ENCODE measurements around the gene SLC38A9. TPM values are rescaled to one million over a fixed set of nuclear protein-coding genes. Genes with fewer than 3 reads are reported as not detected.

Gene SLC38A9
- total RNA-seq, 4 donors from 2014 or later: 15.0 to 48.6 (median 32.3) TPM

DNA sequence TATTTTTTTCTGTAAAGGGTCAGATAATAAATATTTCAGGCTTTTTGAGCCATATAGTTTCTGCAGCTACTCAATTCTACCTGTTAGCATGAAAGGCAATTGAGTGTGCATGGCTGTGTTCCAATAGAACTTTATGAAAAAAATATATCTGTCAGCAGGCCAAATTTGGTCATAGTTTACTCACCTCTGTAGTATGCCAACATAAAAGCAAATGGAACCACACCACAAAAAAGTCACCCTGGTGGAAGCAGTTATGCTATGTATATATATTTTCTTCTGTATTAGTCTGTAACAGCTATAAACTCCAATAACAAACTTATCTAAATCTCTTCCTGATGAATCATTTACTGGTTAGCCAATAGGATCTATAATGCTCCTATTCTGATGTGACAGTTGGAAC lies 3.4 kb downstream of the SLC38A9 start:
- Histone ChIP-seq H3K36me3 (no peaks in the 10 kb centered on the region), H3K4me3 (no peak overlapping the region), H3K4me1 (peaks cover 7 to 28% (median 13%) of the 10 kb centered on the region in 4 donors), H3K27ac (no peak overlapping the region), H3K9me3 (no peaks in the 10 kb centered on the region), H3K27me3 (no peaks in the 10 kb centered on the region)
- TF ChIP-seq, protein P1, sequence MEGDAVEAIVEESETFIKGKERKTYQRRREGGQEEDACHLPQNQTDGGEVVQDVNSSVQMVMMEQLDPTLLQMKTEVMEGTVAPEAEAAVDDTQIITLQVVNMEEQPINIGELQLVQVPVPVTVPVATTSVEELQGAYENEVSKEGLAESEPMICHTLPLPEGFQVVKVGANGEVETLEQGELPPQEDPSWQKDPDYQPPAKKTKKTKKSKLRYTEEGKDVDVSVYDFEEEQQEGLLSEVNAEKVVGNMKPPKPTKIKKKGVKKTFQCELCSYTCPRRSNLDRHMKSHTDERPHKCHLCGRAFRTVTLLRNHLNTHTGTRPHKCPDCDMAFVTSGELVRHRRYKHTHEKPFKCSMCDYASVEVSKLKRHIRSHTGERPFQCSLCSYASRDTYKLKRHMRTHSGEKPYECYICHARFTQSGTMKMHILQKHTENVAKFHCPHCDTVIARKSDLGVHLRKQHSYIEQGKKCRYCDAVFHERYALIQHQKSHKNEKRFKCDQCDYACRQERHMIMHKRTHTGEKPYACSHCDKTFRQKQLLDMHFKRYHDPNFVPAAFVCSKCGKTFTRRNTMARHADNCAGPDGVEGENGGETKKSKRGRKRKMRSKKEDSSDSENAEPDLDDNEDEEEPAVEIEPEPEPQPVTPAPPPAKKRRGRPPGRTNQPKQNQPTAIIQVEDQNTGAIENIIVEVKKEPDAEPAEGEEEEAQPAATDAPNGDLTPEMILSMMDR (IDR thresholded peaks at IDR 0.05): no peak
- TF ChIP-seq POLR2AphosphoS5 (IDR thresholded peaks at IDR 0.05) (no peak), POLR2A (IDR thresholded peaks at IDR 0.05) (no peak), EP300 (IDR thresholded peaks at IDR 0.05; ENCODE audit: low read depth) (no peak)
- DNase-seq: no peak
- in situ Hi-C loops (cut with MboI; ENCODE audit: low pct_ligation_motif_present in 1 of 4, low pct_unique_long_range_greater_than_20kb in 1 of 4, low sequenced_read_pairs in 3 of 4): loop anchor here in 1 of 4 donors (10.0 to 25.0 kb wide), 2 partner anchors 374 to 546 kb away; partner anchors contain the start of genes CDC20B and GPX8
- intact Hi-C loops (cut with DNase I; ENCODE audit: low total_unique reads): no loop called here

DNA sequence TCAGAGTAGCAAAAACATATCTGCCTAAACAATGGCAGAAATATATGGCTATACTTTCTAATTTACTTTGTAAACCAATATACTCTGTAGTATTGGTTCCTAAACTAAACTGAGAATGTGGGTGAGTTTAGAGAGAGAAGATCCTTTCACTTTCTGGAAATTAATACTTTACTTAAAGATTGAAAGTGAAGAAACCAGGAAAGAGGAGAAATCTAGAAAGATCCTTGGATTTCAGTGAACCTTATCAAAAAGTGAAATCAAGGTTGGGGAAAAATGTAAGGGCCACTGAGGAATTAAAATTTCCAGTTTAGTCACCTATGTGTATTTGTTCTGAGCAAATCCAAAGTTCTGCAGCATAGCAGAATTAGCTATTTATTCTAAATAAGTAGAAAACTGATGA lies 5.9 kb downstream of the SLC38A9 start:
- TF ChIP-seq EP300 (IDR thresholded peaks at IDR 0.05; ENCODE audit: low read depth): no peak
- TF ChIP-seq POLR2A (IDR thresholded peaks at IDR 0.05): no peak
- TF ChIP-seq, protein P1 (IDR thresholded peaks at IDR 0.05): no peak
- no peak for DNase-seq
- Histone ChIP-seq H3K9me3 (no peaks in the 10 kb centered on the region), H3K36me3 (no peaks in the 10 kb centered on the region), H3K4me3 (no peak overlapping the region), H3K27me3 (no peaks in the 10 kb centered on the region), H3K4me1 (peaks cover 3 to 22% (median 4%) of the 10 kb centered on the region in 4 donors), H3K27ac (no peak overlapping the region)
- in situ Hi-C loops (cut with MboI; ENCODE audit: low pct_ligation_motif_present in 1 of 4, low pct_unique_long_range_greater_than_20kb in 1 of 4, low sequenced_read_pairs in 3 of 4) (loop anchor here in 1 of 4 donors (10.0 to 25.0 kb wide), 2 partner anchors 371 to 544 kb away; partner anchors contain the start of genes CDC20B and GPX8), intact Hi-C loops (cut with DNase I; ENCODE audit: low total_unique reads) (no loop called here)

DNA sequence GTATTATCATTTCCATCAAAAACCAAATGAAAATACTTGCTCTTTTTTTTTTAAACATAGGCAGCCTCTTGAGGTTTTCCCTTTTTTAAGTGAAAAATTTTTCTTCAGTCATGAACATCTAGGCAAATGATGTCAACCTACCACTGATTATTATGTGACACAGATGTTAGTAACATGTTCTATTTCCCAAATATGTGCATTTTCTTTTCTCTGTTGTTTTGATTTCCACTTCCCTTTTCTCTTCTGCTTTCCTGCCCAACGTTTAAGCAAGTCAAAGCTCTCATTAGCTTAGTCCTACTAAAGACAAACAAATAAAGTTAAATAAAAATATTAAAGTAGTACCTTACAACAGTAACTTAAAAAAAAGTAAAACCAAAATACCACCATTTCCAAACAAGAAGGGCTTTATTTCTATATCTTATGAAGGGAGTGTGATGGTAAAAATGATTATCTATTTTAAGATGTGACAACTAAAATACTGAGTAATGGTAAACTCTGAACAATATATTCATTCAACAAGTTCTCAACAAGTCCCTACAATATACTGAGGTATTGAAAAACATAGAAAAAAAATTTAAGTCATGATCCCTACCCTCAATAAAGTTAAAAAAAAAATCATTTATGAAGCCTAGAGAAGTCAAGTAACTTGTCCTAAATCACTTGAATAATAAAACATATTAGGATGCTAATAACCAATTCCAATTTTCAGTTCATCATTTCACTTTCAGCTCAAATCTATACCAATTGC lies 9.4 kb downstream of the SLC38A9 start:
- TF ChIP-seq, protein P1 (IDR thresholded peaks at IDR 0.05): no peak
- TF ChIP-seq EP300 (IDR thresholded peaks at IDR 0.05; ENCODE audit: low read depth) (no peak), POLR2AphosphoS5 (IDR thresholded peaks at IDR 0.05) (no peak), POLR2A (IDR thresholded peaks at IDR 0.05) (no peak)
- no peaks in the 10 kb centered on the region for H3K27me3 ChIP-seq
- intact Hi-C loops (cut with DNase I; ENCODE audit: low total_unique reads) (no loop called here), in situ Hi-C loops (cut with MboI; ENCODE audit: low pct_ligation_motif_present in 1 of 4, low pct_unique_long_range_greater_than_20kb in 1 of 4, low sequenced_read_pairs in 3 of 4) (loop anchor here in 1 of 4 donors (10.0 to 25.0 kb wide), 2 partner anchors 368 to 540 kb away; partner anchors contain the start of genes CDC20B and GPX8)
- WGBS, 2 donors (ENCODE audit: low coverage in 1 of 2): 31 to 38% methylated on average over 1 of the region's 1 CpG
- no peak overlapping the region for H3K27ac ChIP-seq
- H3K9me3 ChIP-seq: no peaks in the 10 kb centered on the region
- DNase-seq: no peak
- peaks cover 0 to 18% (median 0%) of the 10 kb centered on the region in 4 donors for H3K4me1 ChIP-seq
- peaks cover 0 to under 1% (median 0%) of the 10 kb centered on the region in 4 donors for H3K36me3 ChIP-seq
- H3K4me3 ChIP-seq: no peak overlapping the region

DNA sequence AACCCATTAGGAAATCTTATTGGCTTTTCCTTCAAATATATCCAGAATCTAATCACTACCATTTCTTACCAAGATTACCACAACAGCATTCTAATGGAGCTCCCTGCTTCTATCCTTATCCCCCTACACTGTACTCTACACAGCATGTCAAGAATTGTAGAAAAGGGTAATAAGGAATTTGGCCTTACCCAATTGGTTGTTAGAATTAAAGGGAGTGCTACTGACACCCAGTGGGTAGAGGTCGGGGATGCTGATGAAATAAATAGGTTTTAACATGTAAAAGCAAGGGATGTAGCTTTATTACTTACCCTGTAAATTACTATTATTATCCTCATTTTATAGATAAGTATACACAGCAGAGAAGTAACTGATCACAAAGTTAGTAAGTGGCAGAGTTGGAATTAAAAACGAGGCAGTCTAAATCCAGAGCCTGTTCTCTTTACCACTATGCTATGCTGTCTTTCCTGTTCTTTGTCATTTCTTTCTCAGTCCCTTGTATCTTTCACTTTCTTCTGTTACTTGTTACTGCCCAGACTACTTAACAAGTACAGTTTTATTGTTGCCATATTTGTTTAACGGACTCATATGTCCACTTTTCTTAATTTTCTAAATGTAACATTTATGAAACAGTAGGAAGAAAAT lies 10.5 kb downstream of the SLC38A9 start:
- intact Hi-C loops (cut with DNase I; ENCODE audit: low total_unique reads) (no loop called here), in situ Hi-C loops (cut with MboI; ENCODE audit: low pct_ligation_motif_present in 1 of 4, low pct_unique_long_range_greater_than_20kb in 1 of 4, low sequenced_read_pairs in 3 of 4) (loop anchor here in 1 of 4 donors (10.0 to 25.0 kb wide), 2 partner anchors 367 to 539 kb away; partner anchors contain the start of genes CDC20B and GPX8)
- Histone ChIP-seq H3K4me3 (no peak overlapping the region), H3K27ac (no peak overlapping the region), H3K27me3 (no peaks in the 10 kb centered on the region), H3K9me3 (no peaks in the 10 kb centered on the region), H3K36me3 (peaks cover 0 to 3% (median 0%) of the 10 kb centered on the region in 4 donors), H3K4me1 (peaks cover 0 to 18% (median 0%) of the 10 kb centered on the region in 4 donors)
- 81 to 83% methylated on average over 3 of the region's 3 CpGs for WGBS, 2 donors (ENCODE audit: low coverage in 1 of 2)
- TF ChIP-seq, protein P1 (IDR thresholded peaks at IDR 0.05): no peak
- no peak for TF ChIP-seq EP300 (IDR thresholded peaks at IDR 0.05; ENCODE audit: low read depth)
- TF ChIP-seq POLR2AphosphoS5 (IDR thresholded peaks at IDR 0.05): no peak
- TF ChIP-seq POLR2A (IDR thresholded peaks at IDR 0.05): no peak
- DNase-seq: no peak

All from transverse colon (tissue), 4 donors.